HepG2 (cell line): ENCODE data around the gene TUBB. TPM values are rescaled to one million over a fixed set of nuclear protein-coding genes. Genes with fewer than 3 reads are reported as not detected.

Experiments used
- ASH2L ChIP-seq: fragments of 300-600, 200-600 bp; sonication (generic); IDR thresholded peaks from 2 replicates; pipeline ENCODE4 v1.7.0; 2017; ENCODE audit warnings: low read depth, mild to moderate bottlenecking, moderate library complexity, mixed read lengths, low read length; ENCODE audit not compliant: insufficient read length
- CSRNP2 ChIP-seq: sonication (generic); formaldehyde crosslinking; conservative IDR thresholded peaks from 2 replicates; pipeline ENCODE4 v1.8.0; 2022; ENCODE audit warnings: low read depth, missing genetic modification reagents
- FLYWCH1 ChIP-seq: sonication (generic); formaldehyde crosslinking; IDR thresholded peaks from 2 replicates; pipeline ENCODE4 v1.8.1; 2023; ENCODE audit warnings: mild to moderate bottlenecking, missing genetic modification reagents
- LRRFIP1 ChIP-seq: sonication (generic); formaldehyde crosslinking; conservative IDR thresholded peaks from 2 replicates; pipeline ENCODE4 v1.4.0; 2020; ENCODE audit warnings: missing genetic modification reagents
- MAFF ChIP-seq: IDR thresholded peaks from 2 replicates; pipeline ENCODE4 v1.6.1; 2011; ENCODE audit warnings: low read depth, low read length, improper control_type of control experiment
- MED13 ChIP-seq: sonication (generic); formaldehyde crosslinking; IDR thresholded peaks from 2 replicates; pipeline ENCODE4 v1.5.0; 2020; ENCODE audit warnings: missing genetic modification reagents
- NAIF1 ChIP-seq: sonication (generic); formaldehyde crosslinking; IDR thresholded peaks from 2 replicates; pipeline ENCODE4 v1.5.0; 2020; ENCODE audit warnings: mild to moderate bottlenecking, missing genetic modification reagents, borderline replicate concordance
- SALL2 ChIP-seq: sonication (generic); formaldehyde crosslinking; IDR thresholded peaks from 2 replicates; pipeline ENCODE4 v1.8.1; 2023; ENCODE audit warnings: mild to moderate bottlenecking, missing genetic modification reagents, inconsistent platforms
- SETDB1 ChIP-seq: sonication (generic); formaldehyde crosslinking; IDR thresholded peaks from 2 replicates; pipeline ENCODE4 v1.5.1; 2020; ENCODE audit warnings: missing genetic modification reagents, mild to moderate bottlenecking, borderline replicate concordance
- SIX4 ChIP-seq: sonication (generic); formaldehyde crosslinking; IDR thresholded peaks from 2 replicates; pipeline ENCODE4 v1.4.0; 2020; ENCODE audit warnings: missing genetic modification reagents
- SMARCC2 ChIP-seq: fragments of 450-650 bp; IDR thresholded peaks from 2 replicates; pipeline ENCODE4 v1.6.1; 2017; ENCODE audit warnings: antibody characterized with exemption, mild to moderate bottlenecking
- TEF ChIP-seq: sonication (generic); formaldehyde crosslinking; IDR thresholded peaks from 2 replicates; pipeline ENCODE4 v1.5.0; 2020; ENCODE audit warnings: missing genetic modification reagents
- TMF1 ChIP-seq: sonication (generic); formaldehyde crosslinking; IDR thresholded peaks from 2 replicates; pipeline ENCODE4 v1.8.1; 2022; ENCODE audit warnings: low read depth, missing genetic modification reagents
- TOPORS ChIP-seq: sonication (generic); formaldehyde crosslinking; IDR thresholded peaks from 2 replicates; pipeline ENCODE4 v1.8.0; 2023; ENCODE audit warnings: mild to moderate bottlenecking, missing genetic modification reagents
- TRIM24 ChIP-seq: sonication (generic); formaldehyde crosslinking; IDR thresholded peaks from 2 replicates; pipeline ENCODE4 v1.8.0; 2022; ENCODE audit warnings: mild to moderate bottlenecking, missing genetic modification reagents
- ZBTB26 ChIP-seq: IDR thresholded peaks from 2 replicates; pipeline ENCODE4 v1.6.1; 2016; ENCODE audit warnings: missing compliant biosample characterization, missing genetic modification reagents, borderline replicate concordance
- ZFP37 ChIP-seq: sonication (generic); formaldehyde crosslinking; IDR thresholded peaks from 2 replicates; pipeline ENCODE4 v1.4.0; 2020; ENCODE audit warnings: missing genetic modification reagents, borderline replicate concordance
- ZFX ChIP-seq: sonication (generic); formaldehyde crosslinking; IDR thresholded peaks from 2 replicates; pipeline ENCODE4 v1.4.0; 2020; ENCODE audit warnings: mild to moderate bottlenecking, low read depth, missing genetic modification reagents, moderate library complexity
- ZMAT5 ChIP-seq: sonication (generic); formaldehyde crosslinking; IDR thresholded peaks from 2 replicates; pipeline ENCODE4 v1.5.0; 2020; ENCODE audit warnings: mild to moderate bottlenecking, low read depth, missing genetic modification reagents, borderline replicate concordance
- ZNF350 ChIP-seq: sonication (generic); formaldehyde crosslinking; IDR thresholded peaks from 2 replicates; pipeline ENCODE4 v1.4.0; 2020; ENCODE audit warnings: mild to moderate bottlenecking, low read depth, missing genetic modification reagents, borderline replicate concordance
- ZNF383 ChIP-seq: sonication (generic); formaldehyde crosslinking; IDR thresholded peaks from 2 replicates; pipeline ENCODE4 v1.4.0; 2020; ENCODE audit warnings: missing genetic modification reagents, mild to moderate bottlenecking, borderline replicate concordance
- ZNF543 ChIP-seq: sonication (generic); formaldehyde crosslinking; IDR thresholded peaks from 2 replicates; pipeline ENCODE4 v1.4.0; 2020; ENCODE audit warnings: mild to moderate bottlenecking, missing genetic modification reagents
- ZNF780A ChIP-seq: sonication (generic); formaldehyde crosslinking; IDR thresholded peaks from 2 replicates; pipeline ENCODE4 v1.8.0; 2022; ENCODE audit warnings: mild to moderate bottlenecking, missing genetic modification reagents, moderate library complexity
- ZSCAN31 ChIP-seq: sonication (generic); formaldehyde crosslinking; IDR thresholded peaks from 2 replicates; pipeline ENCODE4 v1.5.0; 2020; ENCODE audit warnings: low read depth, mild to moderate bottlenecking, missing genetic modification reagents
- polyA plus RNA-seq, 8 experiments: library from polyadenylated mRNA; depleted of rRNA in 3 of 8; stranded (reverse) in 7 of 8; unstranded in 1 of 8; fragments of >200 nt; fragmentation: Illumina TruSeq in 4 of 8; extraction: Trizol in 4 of 8; gene quantifications; 2 replicates each; pipeline versions ENCODE4 v1.2.1 to v1.2.3, GENCODE V29; 2011 to 2016; ENCODE audit warnings: low read depth in 4 of 8, missing spikeins in 1 of 8, mixed read lengths in 1 of 8; ENCODE audit not compliant: insufficient read depth in 1 of 8
- total RNA-seq, 5 experiments: library from RNA; depleted of rRNA; stranded (reverse); fragments of >200 nt; fragmentation: Illumina TruSeq; extraction: Trizol; gene quantifications; 2 replicates each; pipeline ENCODE4 v1.2.3, GENCODE V29; 2016; ENCODE audit warnings: low read depth in 1 of 5

TUBB gene
- total and polyA plus RNA-seq, 2 of the 13 experiments (the other 11 are each of a cell fraction or from before 2014, with no cell fraction given): 911 to 1,163 TPM

- TF ChIP-seq CSRNP2 (no peak), FLYWCH1 (no peak), ZFX (CRISPR knock-in tag) (peak; percentile 83), MAFF (no peak), ZNF350 (CRISPR knock-in tag) (peak; percentile 49; the same call in 1 of the 2 replicates), ZMAT5 (CRISPR knock-in tag) (no peak), ZNF780A (CRISPR knock-in tag) (no peak), SMARCC2 (no peak), ZBTB26 (no peak; the same call in 1 of the 2 replicates), TEF (no peak), ASH2L (peak; percentile 51), SALL2 (CRISPR knock-in tag) (peak; percentile 70; the same call in 1 of the 2 replicates), MED13 (CRISPR knock-in tag) (no peak), TMF1 (0 out of 2 replicates have a peak, but pooled peaks have one; percentile 56), ZSCAN31 (peak; percentile 54; the same call in 1 of the 2 replicates), SETDB1 (CRISPR knock-in tag) (no peak), SIX4 (CRISPR knock-in tag) (0 out of 2 replicates have a peak, but pooled peaks have one; percentile 51), LRRFIP1 (no peak), TOPORS (CRISPR knock-in tag) (0 out of 2 replicates have a peak, but pooled peaks have one; percentile 21), NAIF1 (CRISPR knock-in tag) (no peak), ZNF383 (CRISPR knock-in tag) (no peak), ZNF543 (CRISPR knock-in tag) (no peak), TRIM24 (CRISPR knock-in tag) (no peak), ZFP37 (CRISPR knock-in tag) (no peak)
Observed at GRCh38 chr6:30678964-30679726, 41.0 kb upstream of the TUBB start (continued).
